ENCODE results near the gene DUSP28. TPM values are rescaled to one million over a fixed set of nuclear protein-coding genes. Genes with fewer than 3 reads are reported as not detected.

The DUSP28 gene
- total and polyA plus RNA-seq, 10 of the 15 experiments (the other 5 are each of a cell fraction or from before 2014, with no cell fraction given): 2.5 to 12.5 (median 6.4) TPM

GRCh38 chr2:240573071-240573515, 12.9 kb downstream of the DUSP28 start:
- H3K36me3 ChIP-seq (ENCODE audit: control insufficient read depth in 2 of 2, insufficient read depth in 2 of 2, low read length in 1 of 2): peaks cover 0 to 7% of the 10 kb centered on the region in 2 experiments; a peak in 3 of 4 replicates
- no peak overlapping the region for H3K9ac ChIP-seq (ENCODE audit: control insufficient read depth, insufficient read depth, low read length)
- ATAC-seq (no peak), FAIRE-seq (no peak), DNase-seq (ENCODE audit: low read depth, low spot score) (no peak)
- 85% methylated on average over 20 of the region's 20 CpGs for WGBS (ENCODE audit: insufficient coverage, insufficient replicate concordance, low lambda C conversion rate, missing lambda C conversion rate)
- ChIA-PET RAD21 (ENCODE audit: unreplicated experiment) (no interaction called here), CTCF (interaction anchor here (0.6 to 1.4 kb wide), 2 partner anchors 12 kb away, joined by 3 read pairs; no protein-coding TSS in a partner anchor), POLR2A (interaction anchor here (0.6 kb wide), 1 partner anchor 47 kb away, joined by 3 read pairs; no protein-coding TSS in a partner anchor), SMC1A (ENCODE audit: uncharacterized antibody, unreplicated experiment) (no interaction called here)
- H3K27me3 ChIP-seq (replicated peaks in 1 of 2; ENCODE audit: control insufficient read depth in 2 of 2, insufficient read depth in 2 of 2, low read length in 1 of 2): no peaks in the 10 kb centered on the region
- H3K4me3 ChIP-seq: no peak overlapping the region
- no peaks in the 10 kb centered on the region for H3K9me3 ChIP-seq (replicated peaks; ENCODE audit: control insufficient read depth, insufficient read depth, low read length)
- intact Hi-C loops (cut with micrococcal nuclease; ENCODE audit: unreplicated experiment): no loop called here
- H3K4me1 ChIP-seq (ENCODE audit: control insufficient read depth, insufficient read depth, low read length): peaks cover 12% of the 10 kb centered on the region
- H3K4me2 ChIP-seq (ENCODE audit: control insufficient read depth, insufficient read depth): no peak overlapping the region
- H4K20me1 ChIP-seq (ENCODE audit: control insufficient read depth, insufficient read depth): no peaks in the 10 kb centered on the region; the same call in 1 of the 2 replicates
- TF ChIP-seq CREM (IDR thresholded peaks at IDR 0.05; ENCODE audit: low read depth) (no peak), MYB (IDR thresholded peaks at IDR 0.05; ENCODE audit: borderline replicate concordance, low read depth, low read length) (no peak), STAT1 (conservative IDR thresholded peaks at IDR 0.05) (no peak)
- in situ Hi-C loops (cut with MboI): no loop called here
- peaks cover 17% of the 10 kb centered on the region for H3K79me2 ChIP-seq (ENCODE audit: control insufficient read depth, insufficient read depth, low read length)
- no peak overlapping the region for H3K27ac ChIP-seq (ENCODE audit: control insufficient read depth, insufficient read depth)
- H2AFZ ChIP-seq (ENCODE audit: control insufficient read depth, low read depth, low read length): no peak overlapping the region
- BruUV-seq (replicated peaks): no TSS peak

GRCh38 chr2:240573516-240574385, 13.6 kb downstream of the DUSP28 start:
- RAD21 ChIA-PET (ENCODE audit: unreplicated experiment): no interaction called here
- Histone ChIP-seq H3K9me3 (replicated peaks; ENCODE audit: control insufficient read depth, insufficient read depth, low read length) (no peaks in the 10 kb centered on the region), H3K4me1 (ENCODE audit: control insufficient read depth, insufficient read depth, low read length) (peaks cover 16% of the 10 kb centered on the region), H2AFZ (ENCODE audit: control insufficient read depth, low read depth, low read length) (no peak overlapping the region), H3K9ac (ENCODE audit: control insufficient read depth, insufficient read depth, low read length) (no peak overlapping the region), H3K79me2 (ENCODE audit: control insufficient read depth, insufficient read depth, low read length) (peaks cover 17% of the 10 kb centered on the region), H4K20me1 (ENCODE audit: control insufficient read depth, insufficient read depth) (no peaks in the 10 kb centered on the region; the same call in 1 of the 2 replicates), H3K36me3 (ENCODE audit: control insufficient read depth in 2 of 2, insufficient read depth in 2 of 2, low read length in 1 of 2) (peaks cover 0 to 7% of the 10 kb centered on the region in 2 experiments; a peak in 3 of 4 replicates), H3K4me3 (no peak overlapping the region), H3K27ac (ENCODE audit: control insufficient read depth, insufficient read depth) (no peak overlapping the region), H3K4me2 (ENCODE audit: control insufficient read depth, insufficient read depth) (no peak overlapping the region), H3K27me3 (replicated peaks in 1 of 2; ENCODE audit: control insufficient read depth in 2 of 2, insufficient read depth in 2 of 2, low read length in 1 of 2) (no peaks in the 10 kb centered on the region)
- in situ Hi-C loops (cut with MboI) (no loop called here), intact Hi-C loops (cut with micrococcal nuclease; ENCODE audit: unreplicated experiment) (no loop called here)
- no peak for ATAC-seq
- no peak for DNase-seq (ENCODE audit: low read depth, low spot score)
- POLR2A ChIA-PET: interaction anchor here (0.6 kb wide), 1 partner anchor 46 kb away, joined by 3 read pairs; no protein-coding TSS in a partner anchor
- 90% methylated on average over 36 of the region's 37 CpGs for WGBS (ENCODE audit: insufficient coverage, insufficient replicate concordance, low lambda C conversion rate, missing lambda C conversion rate)
- CTCF ChIA-PET: interaction anchor here (0.6 to 1.4 kb wide), 2 partner anchors 12 to 13 kb away, joined by 3 read pairs; no protein-coding TSS in a partner anchor
- FAIRE-seq: no peak
- SMC1A ChIA-PET (ENCODE audit: uncharacterized antibody, unreplicated experiment): no interaction called here
- BruUV-seq (replicated peaks): no TSS peak
- TF ChIP-seq, protein P1, sequence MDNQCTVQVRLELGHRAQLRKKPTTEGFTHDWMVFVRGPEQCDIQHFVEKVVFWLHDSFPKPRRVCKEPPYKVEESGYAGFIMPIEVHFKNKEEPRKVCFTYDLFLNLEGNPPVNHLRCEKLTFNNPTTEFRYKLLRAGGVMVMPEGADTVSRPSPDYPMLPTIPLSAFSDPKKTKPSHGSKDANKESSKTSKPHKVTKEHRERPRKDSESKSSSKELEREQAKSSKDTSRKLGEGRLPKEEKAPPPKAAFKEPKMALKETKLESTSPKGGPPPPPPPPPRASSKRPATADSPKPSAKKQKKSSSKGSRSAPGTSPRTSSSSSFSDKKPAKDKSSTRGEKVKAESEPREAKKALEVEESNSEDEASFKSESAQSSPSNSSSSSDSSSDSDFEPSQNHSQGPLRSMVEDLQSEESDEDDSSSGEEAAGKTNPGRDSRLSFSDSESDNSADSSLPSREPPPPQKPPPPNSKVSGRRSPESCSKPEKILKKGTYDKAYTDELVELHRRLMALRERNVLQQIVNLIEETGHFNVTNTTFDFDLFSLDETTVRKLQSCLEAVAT (IDR thresholded peaks at IDR 0.05): no peak
- TF ChIP-seq EED (IDR thresholded peaks at IDR 0.05; ENCODE audit: low read depth) (no peak), POLR2AphosphoS5 (IDR thresholded peaks at IDR 0.05; ENCODE audit: low read length) (no peak), ZNF592 (IDR thresholded peaks at IDR 0.05) (no peak)
- TF ChIP-seq, protein P2, sequence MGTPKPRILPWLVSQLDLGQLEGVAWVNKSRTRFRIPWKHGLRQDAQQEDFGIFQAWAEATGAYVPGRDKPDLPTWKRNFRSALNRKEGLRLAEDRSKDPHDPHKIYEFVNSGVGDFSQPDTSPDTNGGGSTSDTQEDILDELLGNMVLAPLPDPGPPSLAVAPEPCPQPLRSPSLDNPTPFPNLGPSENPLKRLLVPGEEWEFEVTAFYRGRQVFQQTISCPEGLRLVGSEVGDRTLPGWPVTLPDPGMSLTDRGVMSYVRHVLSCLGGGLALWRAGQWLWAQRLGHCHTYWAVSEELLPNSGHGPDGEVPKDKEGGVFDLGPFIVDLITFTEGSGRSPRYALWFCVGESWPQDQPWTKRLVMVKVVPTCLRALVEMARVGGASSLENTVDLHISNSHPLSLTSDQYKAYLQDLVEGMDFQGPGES (IDR thresholded peaks at IDR 0.05): no peak
